T47D (cell line): ENCODE results near the gene DHX15.

Source experiments
- DNase-seq, 2 experiments: peaks; one replicate each; pipeline versions ENCODE4 v3.0.0 to v3.0.0-alpha.2; 2011 to 2012; ENCODE audit warnings: low read depth in 1 of 2, low spot score in 1 of 2
- JUND ChIP-seq: IDR thresholded peaks from 2 replicates; pipeline ENCODE4 v1.6.1; 2012; ENCODE audit warnings: low read depth
- in situ Hi-C: cut with HindIII; loops from 2 replicates; pipeline ENCODE4 v1.10.0; 2016; ENCODE audit warnings: low sequenced_read_pairs, low pct_unique_long_range_greater_than_20kb

DHX15 gene

DNA sequence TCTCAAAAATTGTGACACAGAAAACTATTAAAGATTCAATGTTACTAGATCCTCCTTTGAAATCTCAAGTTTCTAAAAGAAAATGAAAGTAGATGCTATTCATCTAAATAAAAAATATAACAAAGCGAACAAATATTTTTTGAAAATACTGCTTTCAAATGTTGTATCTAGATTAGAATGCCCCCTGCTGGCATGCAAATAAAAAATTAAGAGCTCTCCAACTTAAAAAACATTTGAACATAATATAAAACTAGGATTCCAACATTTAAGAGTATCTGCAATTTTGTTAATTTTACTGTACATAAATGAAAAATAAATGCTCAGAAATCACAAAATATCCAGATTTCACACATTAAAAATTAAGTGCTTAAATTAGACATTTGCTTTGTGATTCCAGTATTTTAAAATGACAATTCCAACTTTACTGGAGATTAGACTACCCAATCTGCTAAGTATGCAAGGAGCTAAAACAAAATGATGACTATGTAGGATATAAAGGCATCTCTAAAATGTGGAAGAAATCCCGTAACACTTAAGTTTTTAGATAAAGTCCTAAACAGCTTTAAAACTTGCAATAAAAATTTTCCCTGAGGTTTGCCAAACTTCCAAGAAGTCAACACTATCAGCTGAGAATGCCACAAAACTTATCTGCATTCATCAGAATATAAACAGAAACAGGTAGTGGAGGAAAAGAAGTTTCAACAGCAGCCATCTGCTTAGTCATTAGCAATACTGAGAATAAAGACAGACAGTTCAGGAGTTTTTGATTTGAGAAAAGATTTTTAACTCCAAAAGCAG is 32.7 kb downstream of the DHX15 start:
- no peak for TF ChIP-seq JUND
- DNase-seq: peak in 1 of 2 experiments; percentile 10
- in situ Hi-C loops: no loop called here

DNA sequence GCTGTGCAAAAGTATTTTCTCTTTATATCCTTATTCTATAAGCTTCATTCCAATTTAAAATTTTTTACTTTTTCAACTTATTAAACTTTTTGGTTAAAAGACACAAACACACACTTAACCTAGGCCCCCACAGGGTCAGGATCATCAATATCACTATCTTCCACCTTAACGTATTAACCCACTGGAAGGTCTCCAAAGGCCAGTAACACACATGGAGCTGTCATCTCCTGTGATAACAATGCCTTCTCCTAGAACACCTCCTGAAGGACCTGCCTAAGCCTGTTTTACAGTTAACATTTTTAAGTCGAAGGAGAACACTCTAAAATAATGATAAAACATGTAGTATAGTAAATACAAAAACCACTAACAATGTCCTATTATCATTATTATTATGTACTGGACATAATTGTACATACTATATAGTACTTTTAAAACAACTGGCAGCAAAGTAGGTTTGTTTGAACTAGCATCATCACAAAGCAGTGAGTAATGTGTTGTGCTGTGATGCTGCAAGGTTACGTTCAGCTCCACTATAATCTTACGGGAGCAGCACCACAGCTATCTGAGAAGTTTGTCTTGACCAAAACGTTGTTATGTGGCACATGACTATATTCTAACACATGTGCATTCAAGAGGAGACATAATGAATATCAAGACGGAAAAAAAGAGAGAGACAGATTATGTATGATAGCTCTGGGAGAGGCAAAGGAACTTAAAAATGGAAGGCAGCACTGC is 33.7 kb downstream of the DHX15 start:
- in situ Hi-C loops: no loop called here
- no peak for DNase-seq
- TF ChIP-seq JUND: no peak

DNA sequence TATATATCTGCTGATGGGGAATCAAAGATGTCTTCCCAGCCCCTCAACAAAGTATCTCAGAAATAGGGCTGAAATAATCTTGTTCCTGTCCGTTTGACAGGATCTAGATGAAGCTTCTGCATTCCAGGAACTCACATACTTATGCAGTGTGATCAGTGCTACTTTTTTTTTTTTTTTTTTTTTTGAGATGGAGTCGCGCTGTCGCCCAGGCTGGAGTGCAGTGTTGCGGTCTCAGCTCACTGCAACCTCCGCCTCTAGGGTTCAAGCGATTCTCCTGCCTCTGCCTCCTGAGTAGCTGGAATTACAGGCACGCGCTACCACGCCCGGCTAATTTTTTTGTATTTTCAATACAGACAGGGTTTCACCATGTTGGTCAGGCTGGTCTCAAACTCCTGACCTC is 36.4 kb downstream of the DHX15 start:
- DNase-seq: no peak
- no peak for TF ChIP-seq JUND
- in situ Hi-C loops: no loop called here

DNA sequence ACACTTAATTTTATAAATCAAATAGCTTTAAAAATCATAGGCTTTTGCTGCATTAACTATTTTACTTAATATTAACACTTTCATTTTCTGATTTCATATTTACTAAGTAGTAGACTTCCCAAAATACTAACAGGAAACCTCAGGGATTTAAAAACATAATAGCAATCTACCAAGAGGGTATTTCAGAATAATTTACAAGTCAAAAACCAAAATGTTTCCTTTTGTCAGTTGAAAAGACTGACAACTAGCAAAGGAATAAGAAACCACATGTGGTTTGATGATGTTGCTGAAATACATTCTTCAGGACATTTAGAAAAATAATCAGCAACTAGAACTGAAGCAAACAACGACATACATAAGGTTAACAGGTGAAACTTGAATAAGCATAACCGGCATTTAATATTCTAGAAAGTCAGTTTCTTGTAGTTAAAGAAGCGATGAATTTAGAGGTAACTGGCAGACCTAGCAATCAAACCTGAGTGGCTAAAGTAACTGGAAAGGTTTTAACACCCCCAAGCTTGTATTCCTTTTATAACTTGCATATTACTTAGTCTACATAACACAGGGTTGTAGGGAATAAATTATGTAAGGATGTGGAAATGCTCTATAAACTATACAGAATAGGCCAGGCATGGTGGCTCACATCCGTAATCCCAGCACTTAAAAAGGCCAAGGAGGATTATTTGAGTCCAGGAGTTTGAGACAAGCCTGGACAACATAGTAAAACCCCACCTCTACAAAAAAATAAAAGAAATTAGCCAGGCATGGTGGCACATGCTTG is 40.0 kb downstream of the DHX15 start:
- no peak for TF ChIP-seq JUND
- DNase-seq: no peak
- in situ Hi-C loops: no loop called here

DNA sequence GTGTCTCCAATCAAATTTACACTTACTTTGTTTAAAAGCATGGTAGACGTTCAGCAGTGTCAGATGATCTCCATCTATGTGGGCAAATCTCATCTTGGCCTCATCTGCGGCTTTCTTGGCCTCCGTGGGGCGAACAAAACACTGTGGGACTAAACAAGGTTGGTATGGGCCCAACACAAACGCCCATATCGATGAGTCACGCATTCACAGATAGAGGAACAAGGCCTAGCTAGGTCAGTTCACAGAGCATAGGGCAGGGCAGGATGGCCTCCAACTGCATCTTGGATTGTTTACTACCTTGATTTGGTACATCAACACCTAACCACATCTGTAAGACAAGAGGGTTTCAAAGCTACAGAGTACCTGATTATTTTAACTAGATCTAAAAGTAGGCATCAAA is 47.3 kb downstream of the DHX15 start:
- in situ Hi-C loops: no loop called here
- no peak for DNase-seq
- TF ChIP-seq JUND: no peak

DNA sequence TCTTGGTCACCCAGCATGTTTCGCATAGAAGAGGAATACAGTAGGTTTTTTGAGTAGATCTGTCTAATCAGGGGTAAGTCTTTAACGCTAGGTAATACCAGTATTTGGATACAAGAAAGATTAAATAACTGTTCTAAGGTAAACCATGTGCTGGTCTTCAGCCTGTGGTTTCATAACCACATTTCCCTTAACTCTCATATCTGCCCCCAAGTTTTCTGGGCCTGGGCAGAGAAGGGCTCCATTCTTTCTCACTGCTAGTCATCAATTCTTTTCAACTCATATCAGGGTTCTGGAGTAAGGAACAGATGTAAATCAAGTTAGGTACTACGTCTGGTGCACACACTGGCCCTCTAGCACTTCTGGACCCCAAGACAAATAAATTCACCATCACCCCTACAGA is 49.0 kb downstream of the DHX15 start:
- no peak for TF ChIP-seq JUND
- DNase-seq: no peak
- in situ Hi-C loops: no loop called here

DNA sequence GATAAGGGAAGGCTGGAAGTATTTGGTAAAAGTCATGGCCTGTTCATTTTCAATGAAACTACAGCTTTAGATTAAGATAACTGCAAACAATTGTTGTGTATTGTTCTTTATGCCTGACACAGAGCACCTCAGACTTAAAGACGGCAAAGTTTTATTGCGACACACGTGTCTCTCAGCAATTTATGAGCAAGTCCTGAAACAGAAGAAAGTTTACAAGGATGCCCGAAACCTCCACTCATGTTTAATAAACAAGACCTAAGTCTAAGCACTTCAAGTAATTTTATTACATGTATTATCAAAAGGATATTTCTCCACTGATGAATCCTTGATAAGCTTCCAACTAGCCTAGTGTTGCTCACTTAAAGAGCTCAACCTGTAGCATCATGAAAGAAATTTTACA is 51.0 kb downstream of the DHX15 start:
- TF ChIP-seq JUND: no peak
- in situ Hi-C loops: no loop called here
- DNase-seq: no peak

DNA sequence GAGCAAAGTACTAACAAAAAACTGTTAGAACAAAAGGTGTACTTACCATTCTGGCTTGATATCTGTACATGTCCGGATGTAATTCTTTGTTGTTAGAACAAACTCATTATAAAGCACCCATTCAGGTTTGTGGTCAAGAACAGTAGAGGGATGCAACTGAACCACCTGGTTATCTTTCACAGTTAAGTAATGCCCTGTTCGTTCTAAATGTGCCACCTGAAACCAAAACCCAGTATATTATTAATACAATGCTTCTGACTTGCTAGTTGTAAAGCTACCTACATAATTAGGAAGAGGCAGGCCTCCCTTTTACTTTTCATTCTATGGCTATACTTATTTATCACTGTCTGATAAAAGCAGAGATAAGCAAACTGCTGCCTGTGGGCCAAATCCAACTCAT is 54.8 kb downstream of the DHX15 start:
- in situ Hi-C loops: no loop called here
- no peak for TF ChIP-seq JUND
- no peak for DNase-seq

DNA sequence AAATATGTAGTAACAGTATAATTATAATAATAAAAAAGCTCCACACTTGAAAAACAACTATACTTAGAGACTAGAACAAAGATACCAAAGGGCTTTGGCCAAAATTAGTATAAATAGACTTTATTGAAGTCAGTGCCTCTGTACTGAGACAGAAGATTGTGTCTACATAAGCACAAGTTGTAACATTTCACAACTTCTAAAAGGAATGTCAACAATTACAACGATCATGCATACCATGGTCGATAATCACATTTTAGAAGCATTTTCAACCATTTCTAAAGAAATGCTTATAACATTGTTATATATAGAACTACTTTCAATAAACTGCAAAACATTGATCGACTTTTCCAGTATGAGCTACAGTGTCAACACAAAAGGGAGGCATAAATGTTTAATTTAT is 57.0 kb downstream of the DHX15 start:
- in situ Hi-C loops: no loop called here
- DNase-seq: no peak
- TF ChIP-seq JUND: no peak

DNA sequence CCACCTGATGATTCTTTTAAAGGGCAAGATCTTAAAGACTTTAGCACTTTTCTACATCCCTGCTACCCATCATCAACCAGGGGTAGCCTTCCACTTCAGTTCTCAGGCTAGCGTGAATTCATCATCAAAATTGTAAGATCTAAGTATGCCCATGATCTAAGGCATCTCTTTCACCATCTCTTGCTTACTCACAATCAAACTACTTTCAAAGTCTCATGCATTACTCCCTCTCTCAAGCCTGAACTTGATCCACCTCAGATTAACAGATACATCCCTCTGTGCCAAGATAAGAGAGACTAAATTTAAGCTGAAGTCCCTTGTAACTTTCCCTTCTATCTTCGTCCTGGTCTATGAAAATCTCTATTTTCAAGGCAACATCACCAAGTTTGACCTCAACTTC is 62.8 kb downstream of the DHX15 start:
- no peak for DNase-seq
- in situ Hi-C loops: no loop called here
- TF ChIP-seq JUND: no peak

DNA sequence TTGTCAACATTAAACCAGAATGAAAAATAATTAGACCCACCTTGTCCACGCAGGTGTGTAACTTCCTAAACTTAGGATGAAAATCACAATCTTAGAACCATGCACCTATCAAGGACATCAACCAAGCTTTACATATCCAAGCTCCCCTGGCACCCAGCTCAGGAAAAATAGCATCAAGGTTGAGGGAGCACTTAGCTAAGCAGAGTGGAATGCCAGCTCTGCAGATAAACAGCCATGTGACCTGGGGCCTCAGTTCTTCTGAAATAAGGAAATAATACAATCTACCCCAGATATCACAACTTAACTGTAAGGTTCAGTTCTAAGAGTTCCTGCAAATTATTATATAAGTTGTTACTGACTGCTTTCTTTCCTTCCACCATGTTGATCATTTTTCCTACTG is 64.7 kb downstream of the DHX15 start:
- in situ Hi-C loops: no loop called here
- DNase-seq: no peak
- TF ChIP-seq JUND: no peak

DNA sequence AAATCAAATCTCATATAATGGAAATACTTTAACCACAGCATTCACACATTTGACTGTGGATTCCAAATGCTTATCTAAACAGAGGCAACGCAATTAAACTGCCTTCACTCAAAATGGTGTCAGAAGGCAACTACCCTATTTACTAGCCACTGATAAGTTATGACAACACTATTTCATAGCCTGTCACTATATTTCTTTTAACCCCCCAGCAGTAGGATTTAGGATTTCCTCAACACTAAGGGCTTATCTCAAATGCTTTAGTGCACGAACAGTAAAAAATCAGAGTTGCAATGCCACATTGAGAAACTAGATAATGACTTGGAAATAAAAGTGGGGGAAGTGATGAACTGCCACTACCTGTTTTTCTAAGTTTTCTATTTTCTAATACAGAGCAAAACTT is 66.7 kb downstream of the DHX15 start:
- TF ChIP-seq JUND: no peak
- in situ Hi-C loops: no loop called here
- DNase-seq: no peak

DNA sequence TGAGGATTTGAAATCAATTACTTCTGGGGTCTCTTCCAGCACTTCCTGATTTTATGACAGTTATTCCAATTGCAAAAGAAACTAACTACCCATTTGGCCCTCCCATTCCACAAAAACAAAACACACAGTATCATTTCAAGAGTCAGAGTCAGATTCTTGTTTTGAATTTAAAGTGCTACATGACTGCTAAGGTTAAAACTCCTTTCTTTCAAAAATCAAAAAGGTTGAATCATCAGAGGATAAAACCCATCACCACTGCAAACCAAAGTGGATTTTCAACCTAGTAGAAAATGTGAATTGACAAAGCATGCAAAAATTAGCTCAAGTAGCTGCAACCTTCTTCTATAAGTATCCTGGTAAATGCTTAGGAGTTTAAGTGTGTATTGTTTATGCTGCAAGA is 67.4 kb downstream of the DHX15 start:
- no peak for TF ChIP-seq JUND
- in situ Hi-C loops: no loop called here
- DNase-seq: no peak
